HG03575 (cell line): ENCODE data around the gene RPRD2.
"Not testable (repeated sequence)": the region's sequence is repeated elsewhere in the genome, so short reads cannot be mapped to it uniquely, and the experiment has no call there.

ENCODE experiments used
- ATAC-seq: cut with Tn5 transposase; IDR thresholded peaks from one replicate; pipeline ENCODE4 v1.9.1; 2021; ENCODE audit not compliant: unreplicated experiment, insufficient number of reproducible peaks, low FRiP score; ENCODE audit errors: extremely low read depth

The RPRD2 gene

GRCh38 chr1:150386592-150386991 lies 22.6 kb downstream of the RPRD2 start:
- no peak for ATAC-seq

GRCh38 chr1:150387200-150387599 lies 23.3 kb downstream of the RPRD2 start:
- ATAC-seq = no peak

- no peak for ATAC-seq
Measured at GRCh38 chr1:150388241-150388640, 24.3 kb downstream of the RPRD2 start.

- ATAC-seq = no peak
Measured at GRCh38 chr1:150389650-150390049, 25.7 kb downstream of the RPRD2 start.

GRCh38 chr1:150392627-150393026 lies 28.7 kb downstream of the RPRD2 start:
- ATAC-seq = no peak

- not testable (repeated sequence) for ATAC-seq
Measured at GRCh38 chr1:150395115-150395514, 31.2 kb downstream of the RPRD2 start.

- ATAC-seq = no peak
Measured at GRCh38 chr1:150397392-150398032, 33.6 kb downstream of the RPRD2 start.

GRCh38 chr1:150404465-150404864 lies 40.5 kb downstream of the RPRD2 start:
- no peak for ATAC-seq

- ATAC-seq = no peak
Measured at GRCh38 chr1:150405660-150406059, 41.7 kb downstream of the RPRD2 start.

GRCh38 chr1:150406483-150406882 lies 42.5 kb downstream of the RPRD2 start:
- ATAC-seq = no peak

- ATAC-seq = no peak
Measured at GRCh38 chr1:150407330-150407729, 43.4 kb downstream of the RPRD2 start.

GRCh38 chr1:150408800-150409199 lies 44.9 kb downstream of the RPRD2 start:
- ATAC-seq = no peak

- ATAC-seq = no peak
Measured at GRCh38 chr1:150409504-150410362, 45.8 kb downstream of the RPRD2 start.

- no peak for ATAC-seq
Measured at GRCh38 chr1:150410582-150411101, 46.7 kb downstream of the RPRD2 start.

- no peak for ATAC-seq
Measured at GRCh38 chr1:150414592-150414991, 50.6 kb downstream of the RPRD2 start.

- ATAC-seq = no peak
Measured at GRCh38 chr1:150415800-150416199, 51.9 kb downstream of the RPRD2 start.

- no peak for ATAC-seq
Measured at GRCh38 chr1:150420560-150421265, 56.8 kb downstream of the RPRD2 start.

- no peak for ATAC-seq
Measured at GRCh38 chr1:150422541-150422940, 58.6 kb downstream of the RPRD2 start.

GRCh38 chr1:150429805-150430204 lies 65.9 kb downstream of the RPRD2 start:
- no peak for ATAC-seq

- no peak for ATAC-seq
Measured at GRCh38 chr1:150441121-150441520, 77.2 kb downstream of the RPRD2 start.
